8988T (cell line): ENCODE measurements around the gene ATP7B.
"Not testable (repeated sequence)": the region's sequence is repeated elsewhere in the genome, so short reads cannot be mapped to it uniquely, and the experiment has no call there.

ENCODE experiments used
- DNase-seq: peaks from one replicate; pipeline ENCODE4 v3.0.0; 2011

ATP7B gene

GRCh38 chr13:52010890-52011631 lies at the start of gene ATP7B:
ATP7B (minus strand) TSS chr13:52011450; CDS start chr13:52011337, 113 bp downstream.
- peak; percentile 41 for DNase-seq

- no peak for DNase-seq
These were observed 42.2 kb upstream of the ATP7B start for GRCh38 chr13:52053460-52053859.

- DNase-seq: no peak
These were observed 40.1 kb upstream of the ATP7B start for GRCh38 chr13:52051400-52051799.

- no peak for DNase-seq
These were observed 37.3 kb upstream of the ATP7B start for GRCh38 chr13:52048516-52048915.

- no peak for DNase-seq
These were observed 36.2 kb upstream of the ATP7B start for GRCh38 chr13:52047463-52047862.

- no peak for DNase-seq
These were observed 32.4 kb upstream of the ATP7B start for GRCh38 chr13:52043675-52044074.

- DNase-seq: no peak
These were observed 24.8 kb upstream of the ATP7B start for GRCh38 chr13:52036037-52036436.

GRCh38 chr13:52034616-52035226 lies 23.5 kb upstream of the ATP7B start:
- no peak for DNase-seq

- no peak for DNase-seq
These were observed 21.8 kb upstream of the ATP7B start for GRCh38 chr13:52033039-52033438.

GRCh38 chr13:52030401-52030800 lies 19.2 kb upstream of the ATP7B start:
- not testable (repeated sequence) for DNase-seq

- DNase-seq: no peak
These were observed 18.3 kb upstream of the ATP7B start for GRCh38 chr13:52029569-52029968.

- DNase-seq: no peak
These were observed 16.6 kb upstream of the ATP7B start for GRCh38 chr13:52027832-52028231.

GRCh38 chr13:52026246-52026626 lies 15.0 kb upstream of the ATP7B start:
- no peak for DNase-seq

GRCh38 chr13:52025475-52026245 lies 14.4 kb upstream of the ATP7B start:
- DNase-seq: no peak

- DNase-seq: no peak
These were observed 13.2 kb upstream of the ATP7B start, which contains the start of gene UTP14C for GRCh38 chr13:52024481-52024880. UTP14C (plus strand) TSS chr13:52024691; CDS start chr13:52028805, 4,114 bp downstream.

- no peak for DNase-seq
These were observed 11.1 kb upstream of the ATP7B start for GRCh38 chr13:52022356-52022755.

- DNase-seq: no peak
These were observed 8.9 kb upstream of the ATP7B start for GRCh38 chr13:52020191-52020590.

- DNase-seq: no peak
These were observed 5.0 kb upstream of the ATP7B start for GRCh38 chr13:52016296-52016695.

GRCh38 chr13:52012512-52012836 lies 1.2 kb upstream of the ATP7B start:
- no peak for DNase-seq

GRCh38 chr13:52011632-52012511 lies 622 bp upstream of the ATP7B start, which contains the start of gene ALG11:
ALG11 (plus strand) TSS chr13:52012398; CDS start chr13:52012419, 21 bp downstream.
- DNase-seq: peak; percentile 74

- DNase-seq: no peak
These were observed 1.3 kb downstream of the ATP7B start for GRCh38 chr13:52009946-52010345.

- no peak for DNase-seq
These were observed 4.6 kb downstream of the ATP7B start for GRCh38 chr13:52006523-52007245.
